ENCODE results near the gene NPY1R.

Gene NPY1R

GRCh38 chr4:163274861-163275260 lies 57.5 kb downstream of the NPY1R start:
- no peak for DNase-seq
